ENCODE data around the gene CAPRIN1.

CAPRIN1 gene

GRCh38 chr11:34012734-34013133 lies 38.8 kb upstream of the CAPRIN1 start:
- H3K4me1 ChIP-seq (ENCODE audit: control insufficient read depth in 1 of 2, insufficient read depth in 2 of 2, low read length in 2 of 2), result no peaks in the 10 kb centered on the region

GRCh38 chr11:34013898-34014571 lies 37.5 kb upstream of the CAPRIN1 start:
- Histone ChIP-seq H3K36me3 (ENCODE audit: control insufficient read depth in 1 of 2, insufficient read depth in 2 of 2, low read length in 2 of 2) (no peaks in the 10 kb centered on the region), H2BK5ac (ENCODE audit: low read depth, low read length, poor library complexity) (no peak overlapping the region), H2AFZ (ENCODE audit: insufficient read depth, low read length, poor library complexity) (no peak overlapping the region), H3K9ac (ENCODE audit: low read length) (no peak overlapping the region), H3K27me3 (ENCODE audit: insufficient read depth, low read length) (no peaks in the 10 kb centered on the region), H3K79me2 (ENCODE audit: control insufficient read depth, insufficient read depth, low read length, poor library complexity) (no peaks in the 10 kb centered on the region), H3K4me1 (ENCODE audit: control insufficient read depth in 1 of 2, insufficient read depth in 2 of 2, low read length in 2 of 2) (no peaks in the 10 kb centered on the region), H3K27ac (ENCODE audit: low read depth, low read length) (no peak overlapping the region), H3K4me2 (ENCODE audit: low read length) (no peak overlapping the region), H3K23ac (ENCODE audit: low read length) (no peak overlapping the region), H3K18ac (ENCODE audit: low read length) (no peak overlapping the region), H3K4ac (ENCODE audit: low read depth, low read length) (no peak overlapping the region), H3K4me3 (ENCODE audit: low read depth, low read length) (no peak overlapping the region), H2BK120ac (ENCODE audit: insufficient read depth, low read length, poor library complexity) (no peak overlapping the region), H4K12ac (ENCODE audit: low read depth, low read length) (no peak overlapping the region), H4K91ac (ENCODE audit: low read depth, low read length) (no peak overlapping the region), H4K8ac (ENCODE audit: low read depth, low read length) (no peak overlapping the region), H3K79me1 (ENCODE audit: low read length) (no peaks in the 10 kb centered on the region), H3K9me3 (ENCODE audit: insufficient read depth, low read depth, low read length) (no peaks in the 10 kb centered on the region), H2BK12ac (ENCODE audit: low read length) (no peak overlapping the region), H2AK5ac (ENCODE audit: low read length) (no peak overlapping the region), H3K14ac (ENCODE audit: low read length) (no peak overlapping the region)
- no peak for DNase-seq
- no CpG with 5 or more reads among the region's 4 CpGs for WGBS (ENCODE audit: extremely low coverage, insufficient coverage, insufficient read length)

More at GRCh38 chr11:34012734-34013133, 38.8 kb upstream of the CAPRIN1 start:
- no peak overlapping the region for H3K23ac ChIP-seq (ENCODE audit: low read length)
- H3K79me2 ChIP-seq (ENCODE audit: control insufficient read depth, insufficient read depth, low read length, poor library complexity), result no peaks in the 10 kb centered on the region
- no peak overlapping the region for H3K18ac ChIP-seq (ENCODE audit: low read length)
- H4K12ac ChIP-seq (ENCODE audit: low read depth, low read length), result no peak overlapping the region
- H3K36me3 ChIP-seq (ENCODE audit: control insufficient read depth in 1 of 2, insufficient read depth in 2 of 2, low read length in 2 of 2), result no peaks in the 10 kb centered on the region
- no peak overlapping the region for H2BK120ac ChIP-seq (ENCODE audit: insufficient read depth, low read length, poor library complexity)
- H2BK12ac ChIP-seq (ENCODE audit: low read length), result no peak overlapping the region
- H2AK5ac ChIP-seq (ENCODE audit: low read length), result no peak overlapping the region
- H3K27me3 ChIP-seq (ENCODE audit: insufficient read depth, low read length), result no peaks in the 10 kb centered on the region
- H3K4ac ChIP-seq (ENCODE audit: low read depth, low read length), result no peak overlapping the region
- WGBS (ENCODE audit: extremely low coverage, insufficient coverage, insufficient read length), result no CpG with 5 or more reads among the region's 1 CpG
- no peak for DNase-seq
- no peaks in the 10 kb centered on the region for H3K79me1 ChIP-seq (ENCODE audit: low read length)
- H3K14ac ChIP-seq (ENCODE audit: low read length), result no peak overlapping the region
- H4K91ac ChIP-seq (ENCODE audit: low read depth, low read length), result no peak overlapping the region
- H3K27ac ChIP-seq (ENCODE audit: low read depth, low read length), result no peak overlapping the region
- H3K4me2 ChIP-seq (ENCODE audit: low read length), result no peak overlapping the region
- H2AFZ ChIP-seq (ENCODE audit: insufficient read depth, low read length, poor library complexity), result no peak overlapping the region
- no peak overlapping the region for H2BK5ac ChIP-seq (ENCODE audit: low read depth, low read length, poor library complexity)
- no peak overlapping the region for H3K4me3 ChIP-seq (ENCODE audit: low read depth, low read length)
- H4K8ac ChIP-seq (ENCODE audit: low read depth, low read length), result no peak overlapping the region
- no peak overlapping the region for H3K9ac ChIP-seq (ENCODE audit: low read length)
- no peaks in the 10 kb centered on the region for H3K9me3 ChIP-seq (ENCODE audit: insufficient read depth, low read depth, low read length)

- no peak for DNase-seq
- H3K14ac ChIP-seq (ENCODE audit: low read length), result no peak overlapping the region
- no peak overlapping the region for H4K8ac ChIP-seq (ENCODE audit: low read depth, low read length)
- no peaks in the 10 kb centered on the region for H3K4me1 ChIP-seq (ENCODE audit: control insufficient read depth in 1 of 2, insufficient read depth in 2 of 2, low read length in 2 of 2)
- H3K4ac ChIP-seq (ENCODE audit: low read depth, low read length), result no peak overlapping the region
- H3K36me3 ChIP-seq (ENCODE audit: control insufficient read depth in 1 of 2, insufficient read depth in 2 of 2, low read length in 2 of 2), result no peaks in the 10 kb centered on the region
- no peak overlapping the region for H2AFZ ChIP-seq (ENCODE audit: insufficient read depth, low read length, poor library complexity)
- H2AK5ac ChIP-seq (ENCODE audit: low read length), result no peak overlapping the region
- H3K4me3 ChIP-seq (ENCODE audit: low read depth, low read length), result no peak overlapping the region
- no peaks in the 10 kb centered on the region for H3K79me2 ChIP-seq (ENCODE audit: control insufficient read depth, insufficient read depth, low read length, poor library complexity)
- no peak overlapping the region for H3K4me2 ChIP-seq (ENCODE audit: low read length)
- no peak overlapping the region for H2BK5ac ChIP-seq (ENCODE audit: low read depth, low read length, poor library complexity)
- H2BK12ac ChIP-seq (ENCODE audit: low read length), result no peak overlapping the region
- H3K79me1 ChIP-seq (ENCODE audit: low read length), result no peaks in the 10 kb centered on the region
- H3K18ac ChIP-seq (ENCODE audit: low read length), result no peak overlapping the region
- no peak overlapping the region for H3K9ac ChIP-seq (ENCODE audit: low read length)
- no peak overlapping the region for H4K12ac ChIP-seq (ENCODE audit: low read depth, low read length)
- H4K91ac ChIP-seq (ENCODE audit: low read depth, low read length), result no peak overlapping the region
- H2BK120ac ChIP-seq (ENCODE audit: insufficient read depth, low read length, poor library complexity), result no peak overlapping the region
- no peaks in the 10 kb centered on the region for H3K9me3 ChIP-seq (ENCODE audit: insufficient read depth, low read depth, low read length)
- no peak overlapping the region for H3K27ac ChIP-seq (ENCODE audit: low read depth, low read length)
- WGBS (ENCODE audit: extremely low coverage, insufficient coverage, insufficient read length), result no CpG with 5 or more reads among the region's 3 CpGs
- H3K27me3 ChIP-seq (ENCODE audit: insufficient read depth, low read length), result no peaks in the 10 kb centered on the region
- H3K23ac ChIP-seq (ENCODE audit: low read length), result no peak overlapping the region
Measured at GRCh38 chr11:34021977-34022735, 29.4 kb upstream of the CAPRIN1 start.

- Histone ChIP-seq H3K27me3 (ENCODE audit: insufficient read depth, low read length) (no peaks in the 10 kb centered on the region), H3K79me1 (ENCODE audit: low read length) (peaks cover 2% of the 10 kb centered on the region), H2BK120ac (ENCODE audit: insufficient read depth, low read length, poor library complexity) (no peak overlapping the region), H2AFZ (ENCODE audit: insufficient read depth, low read length, poor library complexity) (no peak overlapping the region), H3K4me2 (ENCODE audit: low read length) (no peak overlapping the region), H2BK12ac (ENCODE audit: low read length) (no peak overlapping the region), H3K36me3 (ENCODE audit: control insufficient read depth in 1 of 2, insufficient read depth in 2 of 2, low read length in 2 of 2) (no peaks in the 10 kb centered on the region), H2AK5ac (ENCODE audit: low read length) (no peak overlapping the region), H3K27ac (ENCODE audit: low read depth, low read length) (no peak overlapping the region), H3K23ac (ENCODE audit: low read length) (no peak overlapping the region), H3K9ac (ENCODE audit: low read length) (no peak overlapping the region), H3K9me3 (ENCODE audit: insufficient read depth, low read depth, low read length) (no peaks in the 10 kb centered on the region), H4K91ac (ENCODE audit: low read depth, low read length) (no peak overlapping the region), H3K4ac (ENCODE audit: low read depth, low read length) (no peak overlapping the region), H3K4me1 (ENCODE audit: control insufficient read depth in 1 of 2, insufficient read depth in 2 of 2, low read length in 2 of 2) (peaks cover 2 to 12% of the 10 kb centered on the region in 2 experiments), H2BK5ac (ENCODE audit: low read depth, low read length, poor library complexity) (no peak overlapping the region), H3K14ac (ENCODE audit: low read length) (no peak overlapping the region), H4K12ac (ENCODE audit: low read depth, low read length) (no peak overlapping the region), H3K4me3 (ENCODE audit: low read depth, low read length) (no peak overlapping the region), H3K79me2 (ENCODE audit: control insufficient read depth, insufficient read depth, low read length, poor library complexity) (no peaks in the 10 kb centered on the region), H3K18ac (ENCODE audit: low read length) (no peak overlapping the region), H4K8ac (ENCODE audit: low read depth, low read length) (no peak overlapping the region)
- no CpG with 5 or more reads among the region's 14 CpGs for WGBS (ENCODE audit: extremely low coverage, insufficient coverage, insufficient read length)
- DNase-seq, result no peak
Measured at GRCh38 chr11:34026432-34026831, 25.1 kb upstream of the CAPRIN1 start.
